ENCODE results near the gene C3orf80.

GRCh38 chr3:160184655-160185054 lies 40.6 kb upstream of the C3orf80 start:
- TF ChIP-seq EZH2 (IDR thresholded peaks at IDR 0.05; ENCODE audit: low read length): no peak
- TF ChIP-seq CTCF (optimal IDR thresholded peaks at IDR 0.05 in 1 of 3, IDR thresholded peaks at IDR 0.05 in 1 of 3, conservative IDR thresholded peaks at IDR 0.05 in 1 of 3; ENCODE audit: extremely low read depth in 1 of 3, insufficient read depth in 2 of 3, low read length in 3 of 3): no peak
